HG03095 (cell line): Measurements from ENCODE around the gene COL5A2.

Experiments
- ATAC-seq: cut with Tn5 transposase; IDR thresholded peaks from one replicate; pipeline ENCODE4 v1.9.1; 2021; ENCODE audit warnings: moderate library complexity; ENCODE audit not compliant: unreplicated experiment

The COL5A2 gene

GRCh38 chr2:189179570-189179950 is at the start of gene COL5A2:
COL5A2 (minus strand) TSS chr2:189179761; CDS start chr2:189179604, 157 bp downstream.
- ATAC-seq = no peak

- no peak for ATAC-seq
Observed at GRCh38 chr2:189226017-189226416, 46.5 kb upstream of the COL5A2 start.

- ATAC-seq = no peak
Observed at GRCh38 chr2:189225032-189225431, 45.5 kb upstream of the COL5A2 start.

- no peak for ATAC-seq
Observed at GRCh38 chr2:189222468-189223105, 43.0 kb upstream of the COL5A2 start.

GRCh38 chr2:189221811-189222467 is 42.4 kb upstream of the COL5A2 start:
- ATAC-seq = no peak

- no peak for ATAC-seq
Observed at GRCh38 chr2:189218236-189218635, 38.7 kb upstream of the COL5A2 start.

GRCh38 chr2:189217541-189217940 is 38.0 kb upstream of the COL5A2 start:
- no peak for ATAC-seq

- no peak for ATAC-seq
Observed at GRCh38 chr2:189217051-189217450, 37.5 kb upstream of the COL5A2 start.

- no peak for ATAC-seq
Observed at GRCh38 chr2:189214484-189214883, 34.9 kb upstream of the COL5A2 start.

- ATAC-seq = no peak
Observed at GRCh38 chr2:189213250-189213649, 33.7 kb upstream of the COL5A2 start.

- ATAC-seq = no peak
Observed at GRCh38 chr2:189210250-189211087, 30.9 kb upstream of the COL5A2 start.

- no peak for ATAC-seq
Observed at GRCh38 chr2:189208254-189208653, 28.7 kb upstream of the COL5A2 start.

- ATAC-seq = no peak
Observed at GRCh38 chr2:189204322-189204941, 24.9 kb upstream of the COL5A2 start.

- no peak for ATAC-seq
Observed at GRCh38 chr2:189203177-189203799, 23.7 kb upstream of the COL5A2 start.

GRCh38 chr2:189199797-189200196 is 20.2 kb upstream of the COL5A2 start:
- ATAC-seq = no peak

GRCh38 chr2:189192766-189193165 is 13.2 kb upstream of the COL5A2 start:
- ATAC-seq = no peak

- ATAC-seq = no peak
Observed at GRCh38 chr2:189191766-189192165, 12.2 kb upstream of the COL5A2 start.

- ATAC-seq = no peak
Observed at GRCh38 chr2:189190685-189191084, 11.1 kb upstream of the COL5A2 start.

- ATAC-seq = no peak
Observed at GRCh38 chr2:189188115-189188805, 8.7 kb upstream of the COL5A2 start.

- ATAC-seq = no peak
Observed at GRCh38 chr2:189183170-189183569, 3.6 kb upstream of the COL5A2 start.
